HG03442 (cell line): ENCODE results near the gene MAST1.
A peak's percentile ranks its signal among the peaks of the same experiment; 100 is the strongest.
"Not testable (repeated sequence)": the region's sequence is repeated elsewhere in the genome, so short reads cannot be mapped to it uniquely, and the experiment has no call there.

ENCODE experiments used
- ATAC-seq: cut with Tn5 transposase; IDR thresholded peaks from one replicate; pipeline ENCODE4 v1.9.1; 2021; ENCODE audit warnings: mild to moderate bottlenecking, moderate library complexity; ENCODE audit not compliant: unreplicated experiment

MAST1 gene

GRCh38 chr19:12838182-12838885, at the start of gene MAST1:
TSS of gene MAST1 (plus strand) at chr19:12838515. CDS start at chr19:12838573, 58 bp downstream.
- ATAC-seq = no peak

GRCh38 chr19:12788682-12789097, 49.6 kb upstream of the MAST1 start:
- no peak for ATAC-seq

- no peak for ATAC-seq
These were observed 49.0 kb upstream of the MAST1 start for GRCh38 chr19:12789098-12789903.

GRCh38 chr19:12789904-12790619, 48.3 kb upstream of the MAST1 start:
- ATAC-seq = peak; percentile 37

- no peak for ATAC-seq
These were observed 47.5 kb upstream of the MAST1 start for GRCh38 chr19:12790628-12791344.

- peak; percentile 21 for ATAC-seq
These were observed 46.8 kb upstream of the MAST1 start, which contains the start of gene JUNB for GRCh38 chr19:12791345-12792050. TSS of gene JUNB (plus strand) at chr19:12791486. CDS start at chr19:12791772, 286 bp downstream.

- no peak for ATAC-seq
These were observed 46.1 kb upstream of the MAST1 start for GRCh38 chr19:12792051-12792852.

- ATAC-seq = no peak
These were observed 45.4 kb upstream of the MAST1 start for GRCh38 chr19:12792853-12793289.

- ATAC-seq = peak; percentile 33
These were observed 44.8 kb upstream of the MAST1 start for GRCh38 chr19:12793290-12794195.

GRCh38 chr19:12794196-12794941, 43.9 kb upstream of the MAST1 start:
- ATAC-seq = no peak

GRCh38 chr19:12794971-12795381, 43.3 kb upstream of the MAST1 start:
- ATAC-seq = no peak

GRCh38 chr19:12796146-12797071, 41.9 kb upstream of the MAST1 start:
- ATAC-seq = no peak

- no peak for ATAC-seq
These were observed 41.2 kb upstream of the MAST1 start for GRCh38 chr19:12797141-12797587.

GRCh38 chr19:12797607-12798006, 40.7 kb upstream of the MAST1 start:
- not testable (repeated sequence) for ATAC-seq

GRCh38 chr19:12799742-12800465, 38.4 kb upstream of the MAST1 start:
- ATAC-seq = no peak

- ATAC-seq = no peak
These were observed 37.9 kb upstream of the MAST1 start for GRCh38 chr19:12800466-12800770.
